Lung (tissue), 12 donors: ENCODE results near the gene GPR45. TPM values are rescaled to one million over a fixed set of nuclear protein-coding genes. Genes with fewer than 3 reads are reported as not detected.

Experiments used
- ATAC-seq: fragments of 200-7000 bp; cut with Tn5 transposase; one replicate; pipeline ENCODE4 v1.9.1; 2020; ENCODE audit warnings: moderate number of reproducible peaks; ENCODE audit not compliant: insufficient read depth, low FRiP score
- DNase-seq, 3 donors: peaks; one replicate each; pipeline ENCODE4 v3.0.0-alpha.2; 2013 to 2017
- H3K27ac ChIP-seq, 2 donors: one replicate each; pipeline ENCODE4 v1.5.1; 2013; ENCODE audit warnings: mild to moderate bottlenecking in 2 of 2, moderate library complexity in 2 of 2, control low read depth in 1 of 2, inconsistent platforms in 1 of 2, low read depth in 1 of 2, low read length in 1 of 2
- H3K27me3 ChIP-seq, 3 donors: one replicate each; pipeline ENCODE4 v1.5.1; 2013; ENCODE audit warnings: low read length in 2 of 3; ENCODE audit not compliant: control insufficient read depth in 3 of 3, insufficient read depth in 3 of 3
- H3K36me3 ChIP-seq, 4 donors: one replicate each; pipeline ENCODE4 v1.5.1; 2013; ENCODE audit warnings: low read length in 4 of 4, mild to moderate bottlenecking in 1 of 4, moderate library complexity in 1 of 4; ENCODE audit not compliant: control insufficient read depth in 4 of 4, insufficient read depth in 4 of 4
- H3K4me1 ChIP-seq, 5 donors: one replicate each; pipeline ENCODE4 v1.5.1; 2013; ENCODE audit warnings: low read length in 5 of 5, mild to moderate bottlenecking in 2 of 5, moderate library complexity in 1 of 5; ENCODE audit not compliant: control insufficient read depth in 5 of 5, insufficient read depth in 5 of 5
- H3K4me3 ChIP-seq: one replicate; pipeline ENCODE4 v1.5.1; 2013; ENCODE audit warnings: mild to moderate bottlenecking, control low read depth, moderate library complexity
- H3K9ac ChIP-seq, 2 donors: one replicate each; pipeline ENCODE4 v1.5.1; 2013; ENCODE audit warnings: low read length in 2 of 2, control low read depth in 1 of 2; ENCODE audit not compliant: insufficient read depth in 1 of 2
- H3K9me3 ChIP-seq, 4 donors: one replicate each; pipeline ENCODE4 v1.5.1; 2013; ENCODE audit warnings: low read length in 3 of 4, mild to moderate bottlenecking in 1 of 4, moderate library complexity in 1 of 4; ENCODE audit not compliant: control insufficient read depth in 4 of 4, insufficient read depth in 3 of 4
- WGBS, 2 donors: extraction: QIAGEN DNeasy Blood & Tissue Kit; methylation state at CpG; one replicate each; pipeline ENCODE4 v1.1.7; 2013; 5-methylcytosine and 5-hydroxymethylcytosine counted together
- polyA plus RNA-seq, 2 donors: library from polyadenylated mRNA; stranded (reverse); fragments of 200-250 nt; gene quantifications; one replicate each; pipeline ENCODE4 v1.2.1, GENCODE V29; 2013
- total RNA-seq, 2 donors: library from RNA; depleted of rRNA in 1 of 2; stranded (reverse); fragments of >200 nt in 1 of 2; gene quantifications; one replicate each; pipeline ENCODE4 v1.2.1, GENCODE V29; 2014 to 2021
- TF ChIP-seq, protein P1 (sequence below): IDR thresholded peaks from 2 replicates; pipeline ENCODE4 v1.5.1; 2012; ENCODE audit warnings: mild to moderate bottlenecking; ENCODE audit errors: control extremely low read depth, extremely low read depth
- donor health status: control.
- donor health status: control.
- donor health status: Bipolar disorder and iron deficiency.
- donor health status: healthy.
- donor health status: DM: yes; HTN: yes; CAD: no.

Gene GPR45
- total and polyA plus RNA-seq, 4 donors, result not detected

DNA sequence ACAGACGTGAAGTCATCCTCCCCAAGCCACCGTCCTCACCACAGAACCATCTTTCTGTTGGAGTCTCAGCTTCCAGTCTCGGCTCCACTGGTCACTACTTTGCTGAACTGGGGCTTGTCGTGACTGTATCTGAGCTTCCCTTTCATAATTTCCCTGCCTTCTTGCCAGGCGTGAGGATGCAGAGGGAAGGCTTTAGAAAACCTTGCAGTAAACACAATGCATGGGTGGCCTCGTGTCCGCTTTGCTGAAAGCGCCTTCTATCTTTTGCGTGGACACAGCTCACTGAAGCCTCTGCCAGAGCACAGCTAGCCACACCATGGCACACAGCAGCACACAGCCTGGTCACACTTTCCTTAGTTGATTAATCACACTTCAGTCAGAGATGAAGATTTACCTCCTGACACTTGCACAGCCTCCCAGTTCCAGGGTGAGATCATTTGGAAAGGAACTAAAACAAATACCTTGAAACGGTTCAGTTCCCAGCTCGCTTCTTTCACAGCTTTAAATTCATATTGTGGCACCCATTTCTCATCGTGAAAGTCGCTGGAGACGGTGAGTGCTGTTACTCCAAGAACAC is 2.8 kb upstream of the GPR45 start:
- 79 to 80% methylated on average over 14 of the region's 14 CpGs for WGBS, 2 donors

GRCh38 chr2:105239924-105240323 is 1.6 kb upstream of the GPR45 start:
- DNase-seq (no peak), ATAC-seq (no peak)
- 89 to 91% methylated on average over 2 of the region's 2 CpGs for WGBS, 2 donors
- H3K27ac ChIP-seq, result no peak overlapping the region
- TF ChIP-seq, protein P1, sequence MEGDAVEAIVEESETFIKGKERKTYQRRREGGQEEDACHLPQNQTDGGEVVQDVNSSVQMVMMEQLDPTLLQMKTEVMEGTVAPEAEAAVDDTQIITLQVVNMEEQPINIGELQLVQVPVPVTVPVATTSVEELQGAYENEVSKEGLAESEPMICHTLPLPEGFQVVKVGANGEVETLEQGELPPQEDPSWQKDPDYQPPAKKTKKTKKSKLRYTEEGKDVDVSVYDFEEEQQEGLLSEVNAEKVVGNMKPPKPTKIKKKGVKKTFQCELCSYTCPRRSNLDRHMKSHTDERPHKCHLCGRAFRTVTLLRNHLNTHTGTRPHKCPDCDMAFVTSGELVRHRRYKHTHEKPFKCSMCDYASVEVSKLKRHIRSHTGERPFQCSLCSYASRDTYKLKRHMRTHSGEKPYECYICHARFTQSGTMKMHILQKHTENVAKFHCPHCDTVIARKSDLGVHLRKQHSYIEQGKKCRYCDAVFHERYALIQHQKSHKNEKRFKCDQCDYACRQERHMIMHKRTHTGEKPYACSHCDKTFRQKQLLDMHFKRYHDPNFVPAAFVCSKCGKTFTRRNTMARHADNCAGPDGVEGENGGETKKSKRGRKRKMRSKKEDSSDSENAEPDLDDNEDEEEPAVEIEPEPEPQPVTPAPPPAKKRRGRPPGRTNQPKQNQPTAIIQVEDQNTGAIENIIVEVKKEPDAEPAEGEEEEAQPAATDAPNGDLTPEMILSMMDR, result no peak
- no peak overlapping the region for H3K4me3 ChIP-seq
- H3K9me3 ChIP-seq, result no peaks in the 10 kb centered on the region
- H3K27me3 ChIP-seq, result peaks cover 0 to 14% (median 10%) of the 10 kb centered on the region in 3 donors
- H3K36me3 ChIP-seq, result no peaks in the 10 kb centered on the region
- no peaks in the 10 kb centered on the region for H3K4me1 ChIP-seq
- no peak overlapping the region for H3K9ac ChIP-seq

More for the DNA sequence above, 2.8 kb upstream of the GPR45 start:
- peaks cover 0 to 14% (median 10%) of the 10 kb centered on the region in 3 donors for H3K27me3 ChIP-seq
- DNase-seq, result no peak
- no peaks in the 10 kb centered on the region for H3K36me3 ChIP-seq
- H3K4me1 ChIP-seq, result no peaks in the 10 kb centered on the region
- TF ChIP-seq, protein P1, result no peak
- no peak for ATAC-seq
- no peak overlapping the region for H3K27ac ChIP-seq
- no peak overlapping the region for H3K9ac ChIP-seq
- H3K4me3 ChIP-seq, result no peak overlapping the region
- no peaks in the 10 kb centered on the region for H3K9me3 ChIP-seq

DNA sequence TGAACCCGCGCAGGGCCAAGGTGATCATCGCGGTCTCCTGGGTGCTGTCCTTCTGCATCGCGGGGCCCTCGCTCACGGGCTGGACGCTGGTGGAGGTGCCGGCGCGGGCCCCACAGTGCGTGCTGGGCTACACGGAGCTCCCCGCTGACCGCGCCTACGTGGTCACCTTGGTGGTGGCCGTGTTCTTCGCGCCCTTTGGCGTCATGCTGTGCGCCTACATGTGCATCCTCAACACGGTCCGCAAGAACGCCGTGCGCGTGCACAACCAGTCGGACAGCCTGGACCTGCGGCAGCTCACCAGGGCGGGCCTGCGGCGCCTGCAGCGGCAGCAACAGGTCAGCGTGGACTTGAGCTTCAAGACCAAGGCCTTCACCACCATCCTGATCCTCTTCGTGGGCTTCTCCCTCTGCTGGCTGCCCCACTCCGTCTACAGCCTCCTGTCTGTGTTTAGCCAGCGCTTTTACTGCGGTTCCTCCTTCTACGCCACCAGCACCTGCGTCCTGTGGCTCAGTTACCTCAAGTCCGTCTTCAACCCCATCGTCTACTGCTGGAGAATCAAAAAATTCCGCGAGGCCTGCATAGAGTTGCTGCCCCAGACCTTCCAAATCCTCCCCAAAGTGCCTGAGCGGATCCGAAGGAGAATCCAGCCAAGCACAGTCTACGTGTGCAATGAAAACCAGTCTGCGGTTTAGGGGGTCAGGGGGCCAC is 897 bp downstream of the GPR45 start:
- DNase-seq, result no peak
- Histone ChIP-seq H3K9me3 (no peaks in the 10 kb centered on the region), H3K9ac (no peak overlapping the region), H3K27ac (no peak overlapping the region), H3K27me3 (peaks cover 0 to 11% (median 6%) of the 10 kb centered on the region in 3 donors), H3K4me3 (no peak overlapping the region), H3K4me1 (no peaks in the 10 kb centered on the region), H3K36me3 (no peaks in the 10 kb centered on the region)
- 96 to 98% methylated on average over 50 of the region's 50 CpGs for WGBS, 2 donors
- ATAC-seq, result no peak
- TF ChIP-seq, protein P1, result no peak
